ENCODE results near the gene ZNF407. TPM values are rescaled to one million over a fixed set of nuclear protein-coding genes. Genes with fewer than 3 reads are reported as not detected.
A peak's percentile ranks its signal among the peaks of the same experiment; 100 is the strongest.

ZNF407 gene
- total RNA-seq, 1 donor from 2014 or later = 16.1 TPM

DNA sequence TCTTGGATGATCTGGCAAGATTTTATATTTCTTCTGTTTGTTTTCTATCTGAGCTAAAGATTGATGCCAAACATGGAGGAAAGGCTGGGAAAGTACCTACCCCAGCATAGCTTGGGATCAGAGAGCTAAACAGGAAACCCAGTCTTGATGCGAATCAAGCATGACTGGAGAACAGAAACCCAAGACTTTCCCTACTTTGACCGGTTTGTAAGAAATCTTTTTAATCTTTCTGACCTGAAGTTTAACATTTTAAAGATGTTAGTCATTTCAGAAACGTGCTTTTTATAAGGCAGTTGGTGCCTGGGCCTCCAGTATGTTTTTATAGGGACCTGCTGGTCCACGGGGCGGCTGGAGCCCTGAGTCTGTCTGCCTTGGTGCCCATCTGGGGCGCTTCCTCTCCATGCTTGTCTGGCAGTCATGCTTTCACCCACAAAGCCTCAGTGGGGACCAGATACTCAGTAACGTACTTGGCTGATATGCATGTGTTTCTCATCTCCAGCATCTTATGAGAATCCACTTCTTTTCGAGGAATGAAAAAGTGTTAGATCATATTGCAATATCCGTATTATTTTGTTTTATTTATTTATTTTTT lies 344.7 kb downstream of the ZNF407 start:
- H3K9me3 ChIP-seq = no peaks in the 10 kb centered on the region
- intact Hi-C loops (cut with DNase I) = no loop called here
- no peak for ATAC-seq
- no peaks in the 10 kb centered on the region for H3K27me3 ChIP-seq (ENCODE audit: low read depth)
- DNase-seq = no peak
- H3K36me3 ChIP-seq = no peaks in the 10 kb centered on the region
- H3K4me3 ChIP-seq = no peak overlapping the region
- H3K27ac ChIP-seq = no peak overlapping the region
- TF ChIP-seq, protein P1, sequence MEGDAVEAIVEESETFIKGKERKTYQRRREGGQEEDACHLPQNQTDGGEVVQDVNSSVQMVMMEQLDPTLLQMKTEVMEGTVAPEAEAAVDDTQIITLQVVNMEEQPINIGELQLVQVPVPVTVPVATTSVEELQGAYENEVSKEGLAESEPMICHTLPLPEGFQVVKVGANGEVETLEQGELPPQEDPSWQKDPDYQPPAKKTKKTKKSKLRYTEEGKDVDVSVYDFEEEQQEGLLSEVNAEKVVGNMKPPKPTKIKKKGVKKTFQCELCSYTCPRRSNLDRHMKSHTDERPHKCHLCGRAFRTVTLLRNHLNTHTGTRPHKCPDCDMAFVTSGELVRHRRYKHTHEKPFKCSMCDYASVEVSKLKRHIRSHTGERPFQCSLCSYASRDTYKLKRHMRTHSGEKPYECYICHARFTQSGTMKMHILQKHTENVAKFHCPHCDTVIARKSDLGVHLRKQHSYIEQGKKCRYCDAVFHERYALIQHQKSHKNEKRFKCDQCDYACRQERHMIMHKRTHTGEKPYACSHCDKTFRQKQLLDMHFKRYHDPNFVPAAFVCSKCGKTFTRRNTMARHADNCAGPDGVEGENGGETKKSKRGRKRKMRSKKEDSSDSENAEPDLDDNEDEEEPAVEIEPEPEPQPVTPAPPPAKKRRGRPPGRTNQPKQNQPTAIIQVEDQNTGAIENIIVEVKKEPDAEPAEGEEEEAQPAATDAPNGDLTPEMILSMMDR (IDR thresholded peaks at IDR 0.05) = no peak
- peaks cover 15% of the 10 kb centered on the region for H3K4me1 ChIP-seq

DNA sequence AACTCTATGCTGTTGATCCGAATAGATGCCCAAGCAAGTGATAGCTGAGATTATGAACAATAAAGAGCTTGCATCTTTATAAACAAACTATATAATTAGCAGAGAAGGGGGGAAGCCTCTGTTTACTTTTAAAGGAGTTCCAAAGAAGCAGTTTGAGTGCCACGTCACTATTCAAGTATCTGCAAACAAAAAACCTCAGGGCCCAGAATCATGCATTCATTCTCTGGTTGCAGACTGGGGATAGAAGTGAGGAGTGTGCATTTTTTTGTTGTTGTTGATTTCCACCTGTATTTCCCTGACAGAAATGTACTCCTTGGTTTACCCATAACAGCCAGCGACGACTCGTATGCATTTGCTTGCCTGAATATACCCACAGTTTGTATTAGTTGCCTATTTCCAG lies 347.0 kb downstream of the ZNF407 start:
- ATAC-seq (peak in 1 of 2 donors; percentile 72), DNase-seq (no peak)
- H3K9me3 ChIP-seq = no peaks in the 10 kb centered on the region
- H3K27me3 ChIP-seq (ENCODE audit: low read depth) = no peaks in the 10 kb centered on the region
- H3K4me3 ChIP-seq = no peak overlapping the region
- H3K36me3 ChIP-seq = no peaks in the 10 kb centered on the region
- intact Hi-C loops (cut with DNase I) = no loop called here
- H3K4me1 ChIP-seq = peaks cover 19% of the 10 kb centered on the region
- TF ChIP-seq, protein P1 (IDR thresholded peaks at IDR 0.05) = no peak
- H3K27ac ChIP-seq = no peak overlapping the region

DNA sequence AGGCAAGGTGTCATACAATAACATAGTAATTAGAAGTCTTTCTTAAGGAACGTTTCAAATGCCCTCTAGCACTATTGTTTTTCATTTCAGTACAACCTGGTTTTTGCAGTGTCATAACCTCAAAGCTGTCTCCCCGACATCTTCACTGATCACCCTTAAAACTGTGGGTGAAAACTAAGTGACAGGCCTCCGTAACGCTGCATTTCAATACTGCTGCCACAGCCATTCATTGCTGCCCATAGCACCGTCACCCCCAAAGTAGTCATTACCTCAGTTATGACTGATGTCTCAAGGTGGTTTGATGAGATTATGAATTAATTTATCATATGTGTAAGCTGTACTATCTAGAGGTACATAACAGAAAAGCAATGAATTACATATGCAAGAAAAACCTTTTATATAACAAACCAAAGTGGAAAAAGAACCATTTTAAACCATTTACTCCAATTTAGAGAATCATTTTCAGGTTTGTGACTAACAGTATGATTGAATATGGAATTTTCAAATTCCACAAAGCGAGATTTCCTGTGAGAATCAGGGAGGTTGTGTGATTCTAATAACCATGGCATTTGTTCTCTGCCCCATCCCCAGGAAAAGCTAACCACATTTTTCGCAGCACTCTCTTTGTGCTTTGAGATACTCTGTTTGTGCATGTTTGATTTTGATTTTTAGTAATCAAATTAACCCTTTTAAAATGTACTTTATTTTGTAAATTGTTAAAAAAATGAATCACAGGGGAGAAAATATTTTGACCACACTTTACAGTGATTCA lies 348.3 kb downstream of the ZNF407 start:
- H3K36me3 ChIP-seq = no peaks in the 10 kb centered on the region
- DNase-seq (no peak), ATAC-seq (no peak)
- no peaks in the 10 kb centered on the region for H3K27me3 ChIP-seq (ENCODE audit: low read depth)
- no peak overlapping the region for H3K27ac ChIP-seq
- peaks cover 31% of the 10 kb centered on the region for H3K4me1 ChIP-seq
- TF ChIP-seq, protein P1 (IDR thresholded peaks at IDR 0.05) = no peak
- H3K4me3 ChIP-seq = no peak overlapping the region
- intact Hi-C loops (cut with DNase I) = no loop called here
- no peaks in the 10 kb centered on the region for H3K9me3 ChIP-seq

DNA sequence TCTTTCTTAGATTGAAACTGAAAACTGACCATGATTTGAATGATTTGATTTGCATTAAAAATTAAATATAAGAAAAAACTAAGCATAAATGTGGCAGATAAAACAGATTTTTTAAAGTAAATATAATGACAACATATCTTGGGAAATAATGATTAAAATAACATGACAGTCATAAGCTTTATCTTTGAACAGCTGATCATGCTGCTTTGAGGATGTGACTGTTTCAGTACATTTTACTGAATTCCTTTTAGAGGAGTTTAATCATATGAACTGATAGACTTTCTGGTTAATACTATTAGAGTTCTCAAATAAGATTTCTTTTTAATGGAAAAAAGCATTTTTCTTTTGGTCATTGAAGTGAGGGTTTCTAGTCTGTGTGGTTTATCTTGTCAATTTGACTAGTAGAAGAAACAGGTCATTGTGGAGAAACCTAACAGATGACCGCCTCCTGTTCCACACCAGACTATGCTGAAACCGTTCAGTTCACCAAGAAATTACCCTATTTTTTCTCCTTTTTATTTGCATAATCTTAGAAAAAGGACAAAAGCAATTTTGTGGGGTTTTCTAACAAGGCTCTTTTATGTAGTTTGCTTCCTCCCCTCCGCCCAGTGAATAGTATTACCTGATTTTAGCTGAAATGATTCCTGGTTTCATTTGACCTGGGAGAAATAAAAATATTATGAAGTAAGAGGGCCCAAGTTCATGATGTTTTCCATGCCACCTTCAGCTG lies 349.1 kb downstream of the ZNF407 start:
- no peak overlapping the region for H3K27ac ChIP-seq
- DNase-seq (no peak), ATAC-seq (no peak)
- no peaks in the 10 kb centered on the region for H3K9me3 ChIP-seq
- TF ChIP-seq, protein P1 (IDR thresholded peaks at IDR 0.05) = no peak
- H3K4me3 ChIP-seq = no peak overlapping the region
- no peaks in the 10 kb centered on the region for H3K36me3 ChIP-seq
- no peaks in the 10 kb centered on the region for H3K27me3 ChIP-seq (ENCODE audit: low read depth)
- H3K4me1 ChIP-seq = peaks cover 38% of the 10 kb centered on the region
- intact Hi-C loops (cut with DNase I) = no loop called here

DNA sequence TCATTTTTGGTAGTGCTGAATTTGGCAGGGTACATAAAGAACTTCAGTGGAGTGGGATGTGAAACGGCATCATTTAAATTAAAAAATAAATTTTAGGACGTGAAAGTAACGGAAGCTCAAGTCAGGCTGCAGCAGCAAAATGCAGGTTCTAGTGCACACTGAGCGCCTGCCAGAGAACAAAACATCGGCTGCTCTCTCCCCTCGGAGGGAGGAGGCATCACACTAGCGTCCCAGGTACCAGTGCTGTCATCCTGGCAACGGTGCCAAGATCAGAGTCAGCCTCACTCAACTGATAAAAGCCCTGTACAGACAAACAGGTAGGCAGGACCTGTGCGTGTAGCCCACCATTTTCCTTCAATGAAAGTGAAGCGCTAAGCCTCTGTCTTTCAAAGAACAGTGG lies 349.7 kb downstream of the ZNF407 start:
- peaks cover 41% of the 10 kb centered on the region for H3K4me1 ChIP-seq
- TF ChIP-seq, protein P1 (IDR thresholded peaks at IDR 0.05) = no peak
- no peaks in the 10 kb centered on the region for H3K36me3 ChIP-seq
- H3K27me3 ChIP-seq (ENCODE audit: low read depth) = no peaks in the 10 kb centered on the region
- H3K4me3 ChIP-seq = no peak overlapping the region
- DNase-seq = no peak
- H3K27ac ChIP-seq = no peak overlapping the region
- intact Hi-C loops (cut with DNase I) = no loop called here
- no peak for ATAC-seq
- no peaks in the 10 kb centered on the region for H3K9me3 ChIP-seq
